Uterus (tissue), 4 donors: ENCODE measurements around the gene FLNB. TPM values are rescaled to one million over a fixed set of nuclear protein-coding genes. Genes with fewer than 3 reads are reported as not detected.

Experiments
- DNase-seq, 2 donors: peaks; one replicate each; pipeline ENCODE4 v3.0.0-alpha.2; 2019 to 2020
- H3K27ac ChIP-seq, 2 donors: fragments of 200-600 bp; sonication (generic); 1 replicate in 1 of 2; 2 replicates in 1 of 2; pipeline ENCODE4 v1.5.1; 2016 to 2018
- H3K27me3 ChIP-seq, 2 donors: fragments of 200-600 bp; sonication (generic); one replicate each; pipeline ENCODE4 v1.5.1; 2018 to 2019; ENCODE audit warnings: control low read depth in 1 of 2
- H3K36me3 ChIP-seq, 2 donors: fragments of 200-600 bp; sonication (generic); one replicate each; pipeline ENCODE4 v1.5.1; 2019; ENCODE audit warnings: control low read depth in 1 of 2
- H3K4me1 ChIP-seq, 2 donors: fragments of 200-600 bp; sonication (generic); one replicate each; pipeline ENCODE4 v1.5.1; 2018 to 2019; ENCODE audit warnings: control low read depth in 1 of 2
- H3K4me3 ChIP-seq, 2 donors: fragments of 200-600 bp; sonication (generic); 1 replicate in 1 of 2; 2 replicates in 1 of 2; pipeline ENCODE4 v1.5.1; 2018 to 2019; ENCODE audit warnings: mild to moderate bottlenecking in 1 of 2
- H3K9me3 ChIP-seq, 2 donors: fragments of 200-600 bp; sonication (generic); one replicate each; pipeline ENCODE4 v1.5.1; 2019; ENCODE audit warnings: control low read depth in 1 of 2
- POLR2A ChIP-seq, 2 donors: fragments of 450-650 bp; IDR thresholded peaks; one replicate each; pipeline ENCODE4 v1.6.1; 2016; ENCODE audit warnings: antibody characterized with exemption in 2 of 2, mild to moderate bottlenecking in 1 of 2, moderate library complexity in 1 of 2
- intact Hi-C: fragments of 100-400 bp; cut with DNase I; formaldehyde crosslinking; loops from one replicate; pipeline ENCODE4 v1.15.1; 2023; ENCODE audit warnings: low total_unique reads
- total RNA-seq, 4 donors: library from RNA; depleted of rRNA in 3 of 4; stranded (reverse); fragments of >200 nt in 3 of 4; gene quantifications; one replicate each; pipeline versions ENCODE4 v1.1.0 to v1.2.4, GENCODE V29; 2014 to 2023
- TF ChIP-seq, protein P1 (sequence below), 4 experiments: fragments of 200-600 bp in 2 of 4; fragments of 450-650 bp in 2 of 4; sonication (generic) in 2 of 4; IDR thresholded peaks; one replicate each; pipeline ENCODE4 v1.5.1; 2016 to 2019; ENCODE audit warnings: antibody characterized with exemption in 4 of 4, mild to moderate bottlenecking in 2 of 4, moderate library complexity in 1 of 4
- donor health status: DM: yes; HTN: yes; CAD: no.

FLNB gene
- total RNA-seq, 4 donors from 2014 or later = 52.4 to 283 (median 148) TPM

DNA sequence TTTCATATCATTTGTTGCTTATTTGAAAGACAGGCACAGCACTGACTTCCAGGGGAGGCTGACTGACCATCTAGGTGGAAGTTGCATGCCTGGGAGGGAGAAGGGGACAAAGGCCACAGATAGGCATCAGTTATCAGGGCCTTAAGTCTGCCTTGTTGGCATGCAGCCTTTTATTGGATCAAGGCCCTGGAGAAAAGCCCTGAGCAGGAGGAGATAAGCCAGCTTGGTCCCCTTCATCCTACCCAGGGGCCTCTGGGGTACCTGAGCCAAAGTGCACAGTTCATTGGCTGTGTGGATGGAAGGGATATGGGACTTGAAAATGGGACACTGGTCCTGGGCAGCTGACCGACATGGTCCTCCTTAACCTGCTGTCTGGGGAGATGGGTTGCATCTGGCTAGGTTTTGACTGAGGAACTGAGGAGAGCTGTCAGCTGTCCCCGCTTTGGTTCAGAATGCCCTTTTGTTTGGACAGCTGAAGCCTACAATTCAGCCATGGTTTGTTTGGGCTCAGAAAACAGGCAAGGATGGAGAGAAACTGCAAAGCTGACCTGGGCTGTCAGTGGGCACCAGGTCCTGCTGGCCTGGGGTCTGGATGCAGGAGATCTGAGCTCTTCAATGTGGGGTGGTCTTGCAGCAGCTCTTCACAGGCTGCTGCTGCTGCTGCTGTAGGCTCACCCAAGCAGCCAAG lies 60.0 kb downstream of the FLNB start:
- Histone ChIP-seq H3K9me3 (no peaks in the 10 kb centered on the region), H3K27me3 (no peaks in the 10 kb centered on the region), H3K36me3 (no peaks in the 10 kb centered on the region), H3K4me1 (peaks cover 1 to 11% of the 10 kb centered on the region in 2 donors), H3K27ac (peak overlapping the region; percentile 86 to 89), H3K4me3 (no peak overlapping the region)
- DNase-seq = peak in 1 of 2 donors; percentile 12
- TF ChIP-seq, protein P1, sequence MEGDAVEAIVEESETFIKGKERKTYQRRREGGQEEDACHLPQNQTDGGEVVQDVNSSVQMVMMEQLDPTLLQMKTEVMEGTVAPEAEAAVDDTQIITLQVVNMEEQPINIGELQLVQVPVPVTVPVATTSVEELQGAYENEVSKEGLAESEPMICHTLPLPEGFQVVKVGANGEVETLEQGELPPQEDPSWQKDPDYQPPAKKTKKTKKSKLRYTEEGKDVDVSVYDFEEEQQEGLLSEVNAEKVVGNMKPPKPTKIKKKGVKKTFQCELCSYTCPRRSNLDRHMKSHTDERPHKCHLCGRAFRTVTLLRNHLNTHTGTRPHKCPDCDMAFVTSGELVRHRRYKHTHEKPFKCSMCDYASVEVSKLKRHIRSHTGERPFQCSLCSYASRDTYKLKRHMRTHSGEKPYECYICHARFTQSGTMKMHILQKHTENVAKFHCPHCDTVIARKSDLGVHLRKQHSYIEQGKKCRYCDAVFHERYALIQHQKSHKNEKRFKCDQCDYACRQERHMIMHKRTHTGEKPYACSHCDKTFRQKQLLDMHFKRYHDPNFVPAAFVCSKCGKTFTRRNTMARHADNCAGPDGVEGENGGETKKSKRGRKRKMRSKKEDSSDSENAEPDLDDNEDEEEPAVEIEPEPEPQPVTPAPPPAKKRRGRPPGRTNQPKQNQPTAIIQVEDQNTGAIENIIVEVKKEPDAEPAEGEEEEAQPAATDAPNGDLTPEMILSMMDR (IDR thresholded peaks at IDR 0.05) = no peak
- TF ChIP-seq POLR2A (IDR thresholded peaks at IDR 0.05) = no peak
- intact Hi-C loops = no loop called here

DNA sequence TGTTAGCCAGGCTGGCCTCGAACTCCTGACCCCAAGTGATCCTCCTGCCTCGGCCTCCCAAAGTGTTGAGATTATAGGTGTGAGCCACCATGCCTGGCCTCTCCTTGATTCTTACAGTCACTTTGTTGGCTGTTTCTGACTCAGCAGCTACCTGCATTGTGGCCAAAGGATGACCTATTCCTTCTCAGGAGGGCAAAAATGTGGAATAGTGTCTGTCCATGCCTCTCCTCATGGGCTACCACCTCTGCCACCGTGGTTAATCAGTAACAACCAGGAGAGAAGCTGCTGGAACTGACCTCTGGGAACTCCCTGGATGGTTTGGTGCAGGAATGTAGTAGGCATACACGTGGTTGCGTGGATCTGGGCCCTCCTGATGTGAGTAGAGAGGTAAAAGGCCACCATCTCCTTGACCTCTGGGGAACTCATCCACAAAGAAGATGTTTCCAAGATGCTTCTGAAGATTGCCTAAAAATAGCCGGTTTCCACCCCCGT lies 63.3 kb downstream of the FLNB start:
- Histone ChIP-seq H3K4me3 (no peak overlapping the region), H3K36me3 (no peaks in the 10 kb centered on the region), H3K27me3 (no peaks in the 10 kb centered on the region), H3K27ac (peak overlapping the region; percentile 74 to 89), H3K4me1 (peaks cover 8 to 9% of the 10 kb centered on the region in 2 donors), H3K9me3 (no peaks in the 10 kb centered on the region)
- intact Hi-C loops = no loop called here
- TF ChIP-seq POLR2A (IDR thresholded peaks at IDR 0.05) = no peak
- TF ChIP-seq, protein P1 (IDR thresholded peaks at IDR 0.05) = no peak
- no peak for DNase-seq

DNA sequence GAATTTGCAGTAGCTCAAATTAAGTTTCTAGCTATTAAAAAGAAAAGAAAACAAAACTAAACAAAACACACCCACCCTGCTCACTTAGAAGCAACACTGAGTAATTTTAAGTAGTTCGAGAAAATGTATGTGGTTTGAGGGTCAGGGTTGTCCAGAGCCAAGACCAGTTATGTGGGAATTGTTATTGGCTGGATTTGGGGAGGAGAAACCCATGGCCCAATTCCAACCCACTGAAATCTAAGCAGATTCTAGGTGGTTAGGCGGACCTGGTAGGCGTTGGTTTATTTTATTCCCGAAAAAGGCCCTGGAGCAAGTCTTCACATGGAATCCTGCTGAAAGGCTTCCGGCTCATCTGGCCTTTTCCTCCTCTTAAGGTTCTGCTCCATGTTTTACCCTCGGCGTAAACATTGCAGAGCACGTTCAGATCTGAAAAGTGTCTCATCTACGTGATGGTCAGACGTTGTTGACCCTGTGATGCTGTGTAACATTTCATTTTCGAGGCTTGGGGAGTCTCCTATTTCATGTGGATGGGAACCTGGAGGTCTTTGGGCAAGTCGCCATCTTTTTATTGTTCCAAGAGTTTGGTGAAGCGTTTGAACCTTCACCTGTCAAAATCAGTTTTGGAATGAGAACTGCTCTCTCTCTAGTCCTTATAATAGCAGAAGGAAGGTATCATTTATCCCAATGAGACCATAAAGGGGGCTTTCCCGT lies 64.0 kb downstream of the FLNB start:
- TF ChIP-seq, protein P1 (IDR thresholded peaks at IDR 0.05) = no peak
- no peak for TF ChIP-seq POLR2A (IDR thresholded peaks at IDR 0.05)
- Histone ChIP-seq H3K4me3 (no peak overlapping the region), H3K4me1 (peaks cover 8 to 9% of the 10 kb centered on the region in 2 donors), H3K27me3 (no peaks in the 10 kb centered on the region), H3K9me3 (no peaks in the 10 kb centered on the region), H3K36me3 (no peaks in the 10 kb centered on the region), H3K27ac (peak overlapping the region; percentile 74 to 89)
- intact Hi-C loops = no loop called here
- no peak for DNase-seq

DNA sequence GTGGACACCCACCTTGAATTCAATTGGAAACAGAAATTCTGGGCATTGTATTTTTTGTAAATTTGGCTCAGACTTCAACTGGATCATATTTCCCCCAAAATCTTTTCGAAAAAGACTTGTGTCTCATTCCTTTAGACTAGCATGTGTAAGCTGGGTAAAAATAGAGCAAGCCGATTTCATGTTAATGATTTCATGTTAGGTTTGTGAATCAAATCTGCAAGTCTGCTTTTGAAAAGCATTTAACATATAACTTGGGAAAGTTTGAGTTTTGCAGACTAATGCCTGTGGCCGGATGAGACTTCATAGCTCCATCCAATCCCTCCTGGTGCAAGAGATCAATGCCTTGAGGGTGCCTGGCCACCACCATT lies 64.5 kb downstream of the FLNB start:
- Histone ChIP-seq H3K27me3 (no peaks in the 10 kb centered on the region), H3K36me3 (no peaks in the 10 kb centered on the region), H3K4me3 (no peak overlapping the region), H3K9me3 (no peaks in the 10 kb centered on the region), H3K27ac (peak overlapping the region; percentile 74 to 89), H3K4me1 (peaks cover 8 to 9% of the 10 kb centered on the region in 2 donors)
- TF ChIP-seq, protein P1 (IDR thresholded peaks at IDR 0.05) = no peak
- TF ChIP-seq POLR2A (IDR thresholded peaks at IDR 0.05) = no peak
- intact Hi-C loops = no loop called here
- no peak for DNase-seq
